ENCODE measurements around the gene ALDOA. TPM values are rescaled to one million over a fixed set of nuclear protein-coding genes. Genes with fewer than 3 reads are reported as not detected.

The ALDOA gene
- total and polyA plus RNA-seq, 10 of the 15 experiments (the other 5 are each of a cell fraction or from before 2014, with no cell fraction given), result 218 to 2,339 (median 1,095) TPM

- POLR2A ChIA-PET, result interaction anchor here (0.6 to 4.2 kb wide), 2 partner anchors 14 to 1275 kb away, joined by 11 to 35 read pairs; partner anchors contain the start of gene PPP4C
- CTCF ChIA-PET, result interaction anchor here (0.7 to 6.8 kb wide), 2 partner anchors 24 to 34 kb away, joined by 3 to 77 read pairs; partner anchors contain the start of gene ALDOA
- H2AFZ ChIP-seq (ENCODE audit: control insufficient read depth, low read depth, low read length), result no peak overlapping the region
Observed at GRCh38 chr16:30088832-30089624, 23.5 kb downstream of the ALDOA start.

More at GRCh38 chr16:30088832-30089624, 23.5 kb downstream of the ALDOA start:
- ATAC-seq, result no peak
- DNase-seq (ENCODE audit: low read depth, low spot score), result no peak
- RAD21 ChIA-PET (ENCODE audit: unreplicated experiment), result interaction anchor here (0.7 kb wide), 1 partner anchor 429 kb away, joined by 5 read pairs; no protein-coding TSS in a partner anchor
- FAIRE-seq, result no peak
- Histone ChIP-seq H3K4me1 (ENCODE audit: control insufficient read depth, insufficient read depth, low read length) (peaks cover 15% of the 10 kb centered on the region), H3K4me2 (ENCODE audit: control insufficient read depth, insufficient read depth) (no peak overlapping the region), H3K36me3 (ENCODE audit: control insufficient read depth in 2 of 2, insufficient read depth in 2 of 2, low read length in 1 of 2) (peaks cover 12 to 13% of the 10 kb centered on the region in 2 experiments; a peak in 3 of 4 replicates), H3K79me2 (ENCODE audit: control insufficient read depth, insufficient read depth, low read length) (no peaks in the 10 kb centered on the region), H3K4me3 (no peak overlapping the region), H3K27ac (ENCODE audit: control insufficient read depth, insufficient read depth) (no peak overlapping the region), H4K20me1 (ENCODE audit: control insufficient read depth, insufficient read depth) (no peaks in the 10 kb centered on the region), H3K9ac (ENCODE audit: control insufficient read depth, insufficient read depth, low read length) (no peak overlapping the region), H3K9me3 (replicated peaks; ENCODE audit: control insufficient read depth, insufficient read depth, low read length) (no peaks in the 10 kb centered on the region), H3K27me3 (replicated peaks in 1 of 2; ENCODE audit: control insufficient read depth in 2 of 2, insufficient read depth in 2 of 2, low read length in 1 of 2) (no peaks in the 10 kb centered on the region)
- SMC1A ChIA-PET (ENCODE audit: uncharacterized antibody, unreplicated experiment), result interaction anchor here (1.3 kb wide), 1 partner anchor 12 kb away, joined by 3 read pairs; no protein-coding TSS in a partner anchor
- in situ Hi-C loops (cut with MboI), result loop anchor here (25.0 kb wide), 1 partner anchor 1798 kb away; no protein-coding TSS in a partner anchor
- TF ChIP-seq PKNOX1 (IDR thresholded peaks at IDR 0.05) (no peak), USF1 (IDR thresholded peaks at IDR 0.05; ENCODE audit: borderline replicate concordance, extremely low read length, insufficient read depth, low read depth, low read length) (no peak), ZBTB40 (IDR thresholded peaks at IDR 0.05; ENCODE audit: borderline replicate concordance) (no peak), ZBTB4 (CRISPR knock-in tag; IDR thresholded peaks at IDR 0.05) (no peak), HDGF (IDR thresholded peaks at IDR 0.05) (no peak), PAX8 (IDR thresholded peaks at IDR 0.05) (no peak), IRF3 (IDR thresholded peaks at IDR 0.05) (no peak)
- 94% methylated on average over 22 of the region's 22 CpGs for WGBS (ENCODE audit: insufficient coverage, insufficient replicate concordance, low lambda C conversion rate, missing lambda C conversion rate)
- no TSS peak for BruUV-seq (replicated peaks)
- intact Hi-C loops (cut with micrococcal nuclease; ENCODE audit: unreplicated experiment), result no loop called here

Data from GM12878 (cell line).